NT2/D1 (cell line): ENCODE data around the gene HS6ST3.

Experiments
- SUZ12 ChIP-seq: IDR thresholded peaks from 2 replicates; pipeline ENCODE4 v1.6.1; 2011; ENCODE audit not compliant: insufficient read length, insufficient read depth; ENCODE audit errors: extremely low read depth
- YY1 ChIP-seq: IDR thresholded peaks from 2 replicates; pipeline ENCODE4 v1.6.1; 2011; ENCODE audit not compliant: insufficient read length, insufficient read depth
- ZNF274 ChIP-seq: IDR thresholded peaks from 2 replicates; pipeline ENCODE4 v1.6.1; 2011; ENCODE audit warnings: mild to moderate bottlenecking, low read depth, low read length

DNA sequence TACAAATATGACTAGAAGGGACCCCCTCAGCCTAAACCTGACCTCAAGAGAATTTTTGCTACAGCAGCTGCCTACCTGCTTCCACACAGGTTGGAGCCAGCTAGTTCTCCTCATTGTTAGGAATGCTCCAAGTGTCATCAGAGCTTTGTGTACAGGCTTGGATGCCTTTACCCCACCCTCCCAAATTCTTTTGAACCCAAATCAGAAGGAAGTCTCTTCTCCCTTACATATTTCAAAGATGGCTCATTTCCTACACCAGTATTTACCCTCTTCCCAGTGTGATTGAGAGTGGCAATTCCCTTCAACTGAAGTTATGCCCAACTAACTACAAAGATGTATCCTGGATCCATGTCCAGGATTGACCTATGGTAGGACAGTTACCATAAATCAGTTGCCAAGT, 581.2 kb downstream of the HS6ST3 start:
- no peak for TF ChIP-seq ZNF274
- no peak for TF ChIP-seq SUZ12
- no peak for TF ChIP-seq YY1
